Esophagus squamous epithelium (tissue), 4 donors: ENCODE data around the gene TIPIN.

Experiments
- CTCF ChIP-seq, 6 experiments: fragments of 450-650 bp in 4 of 6; fragments of 200-600 bp in 2 of 6; sonication (generic) in 2 of 6; IDR thresholded peaks; one replicate each; pipeline ENCODE4 v1.5.1; 2016 to 2019; ENCODE audit warnings: antibody characterized with exemption in 6 of 6, mild to moderate bottlenecking in 4 of 6, moderate library complexity in 4 of 6
- POLR2A ChIP-seq, 4 donors: fragments of 450-650 bp; IDR thresholded peaks; one replicate each; pipeline ENCODE4 v1.6.1; 2017; ENCODE audit warnings: antibody characterized with exemption in 4 of 4, mild to moderate bottlenecking in 4 of 4, moderate library complexity in 3 of 4

- no peak for TF ChIP-seq CTCF (IDR thresholded peaks at IDR 0.05)
- TF ChIP-seq POLR2A (IDR thresholded peaks at IDR 0.05), result no peak
Measured at GRCh38 chr15:66401130-66402021, 44.9 kb upstream of the TIPIN start.
